HG02571 (cell line): ENCODE measurements around the gene HTR7.
"Not testable (repeated sequence)": the region's sequence is repeated elsewhere in the genome, so short reads cannot be mapped to it uniquely, and the experiment has no call there.

Source experiments
- ATAC-seq: cut with Tn5 transposase; IDR thresholded peaks from one replicate; pipeline ENCODE4 v1.9.1; 2021; ENCODE audit warnings: mild to moderate bottlenecking, moderate library complexity; ENCODE audit not compliant: unreplicated experiment

Gene HTR7

DNA sequence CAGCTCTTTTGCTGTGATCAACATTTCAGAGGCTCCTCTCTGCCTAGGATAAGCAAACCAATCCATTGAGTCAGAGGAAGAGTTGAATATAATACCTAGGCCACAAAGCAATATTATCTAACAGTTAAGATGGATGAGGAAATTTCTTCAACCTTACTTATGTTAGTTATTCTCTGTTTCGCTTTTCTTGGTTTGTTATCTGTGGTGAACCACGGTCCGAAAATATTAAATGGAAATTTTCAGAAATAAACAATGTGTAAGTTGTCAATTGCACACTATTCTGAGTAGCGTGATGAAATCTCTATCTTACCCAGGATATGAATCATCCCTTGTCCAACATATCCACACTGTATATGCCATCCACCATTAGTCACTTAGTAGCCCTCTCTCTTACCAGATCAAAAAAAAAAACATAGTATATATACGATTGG, 1.5 kb upstream of the HTR7 start:
- no peak for ATAC-seq

DNA sequence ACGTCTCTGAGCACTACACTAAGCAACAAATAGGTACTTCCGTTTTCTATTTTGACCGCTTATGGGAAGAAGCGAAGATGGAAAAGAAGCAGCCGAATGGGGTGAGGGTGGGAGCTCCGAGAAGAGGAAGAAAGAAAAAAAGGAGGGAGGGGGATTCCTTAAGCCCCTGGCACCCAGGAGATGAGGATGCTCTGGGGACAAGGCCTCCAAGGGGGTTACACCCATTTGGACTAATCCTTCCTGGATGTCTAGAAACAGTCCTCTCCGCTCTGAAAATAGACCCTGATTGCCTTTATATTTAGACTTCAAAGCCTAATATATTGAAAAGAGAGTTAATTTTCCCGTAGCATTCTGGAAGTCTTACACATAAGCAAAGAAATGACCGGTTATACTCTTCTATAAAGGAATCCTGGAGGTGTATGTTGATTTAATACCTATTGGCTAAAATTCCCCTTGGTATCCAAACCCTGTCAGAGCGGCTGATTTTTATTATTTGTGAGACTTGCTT, 676 bp upstream of the HTR7 start:
- no peak for ATAC-seq

DNA sequence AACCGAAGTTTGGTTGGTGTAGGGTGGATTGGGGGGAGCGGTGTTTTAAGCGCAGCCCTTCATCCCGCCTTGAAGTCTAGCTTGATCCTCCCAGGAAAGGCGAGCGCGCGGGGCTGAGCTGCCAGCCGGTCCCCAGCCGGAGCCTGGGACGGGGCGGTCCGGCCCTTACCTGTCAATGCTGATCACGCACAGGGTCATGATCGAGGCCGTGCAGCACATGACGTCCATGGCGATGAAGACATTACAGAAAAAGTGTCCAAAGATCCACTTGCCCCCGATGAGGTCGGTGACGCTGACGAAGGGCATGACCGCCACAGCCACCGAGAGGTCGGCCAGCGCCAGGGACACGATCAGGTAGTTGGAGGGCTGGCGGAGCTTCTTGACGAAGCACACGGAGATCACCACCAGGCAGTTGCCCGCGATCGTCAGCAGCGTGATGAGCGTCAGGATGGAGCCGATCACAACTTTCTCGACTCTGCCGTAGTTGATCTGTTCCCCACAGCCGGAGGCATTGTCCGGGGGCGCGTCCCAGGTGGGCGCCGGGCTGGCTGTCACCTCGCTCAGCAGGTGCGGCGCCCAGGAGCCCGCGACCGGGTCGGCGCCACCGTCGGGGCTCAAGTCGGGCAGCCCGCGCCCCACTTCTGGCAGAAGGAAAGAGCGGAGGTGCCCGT, 740 bp downstream of the HTR7 start:
- ATAC-seq: peak; percentile 6

DNA sequence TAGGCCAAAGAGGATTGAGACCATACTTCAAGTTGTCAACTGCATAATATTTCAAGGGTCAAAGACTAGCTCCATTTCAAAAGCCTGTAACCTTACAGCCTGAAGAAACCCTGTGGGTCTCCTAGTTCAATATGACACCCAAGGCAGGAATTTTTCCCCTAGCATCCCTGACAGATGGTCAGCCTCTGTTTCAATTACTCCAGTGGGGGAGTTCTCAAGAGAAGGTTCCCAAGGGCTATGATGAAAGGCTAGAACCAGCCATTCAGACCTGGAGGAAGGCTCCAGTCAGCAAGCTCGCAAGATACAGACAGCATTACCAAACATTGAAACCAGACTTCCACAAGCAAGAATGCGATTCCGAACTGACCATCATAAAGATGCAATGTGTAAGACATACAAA, 1.6 kb downstream of the HTR7 start:
- ATAC-seq: no peak

DNA sequence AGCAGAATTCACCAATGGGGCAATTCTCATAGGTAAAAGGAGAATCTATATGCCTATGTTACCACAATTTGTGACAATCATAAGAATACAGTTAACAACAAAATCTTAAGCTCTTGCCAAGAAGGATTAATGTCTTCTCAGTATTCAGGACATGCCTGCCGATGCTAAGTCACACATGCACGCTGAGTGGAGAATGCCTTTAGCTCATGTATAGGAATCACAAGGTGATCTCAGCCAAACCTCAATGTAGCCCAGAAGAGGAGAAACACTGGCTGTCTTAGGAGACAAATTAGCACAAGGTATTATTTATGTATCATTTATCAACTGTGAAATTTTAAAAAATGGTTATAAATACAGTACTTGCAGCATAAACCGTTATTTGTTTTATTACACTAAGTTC, 2.7 kb downstream of the HTR7 start:
- ATAC-seq: no peak

DNA sequence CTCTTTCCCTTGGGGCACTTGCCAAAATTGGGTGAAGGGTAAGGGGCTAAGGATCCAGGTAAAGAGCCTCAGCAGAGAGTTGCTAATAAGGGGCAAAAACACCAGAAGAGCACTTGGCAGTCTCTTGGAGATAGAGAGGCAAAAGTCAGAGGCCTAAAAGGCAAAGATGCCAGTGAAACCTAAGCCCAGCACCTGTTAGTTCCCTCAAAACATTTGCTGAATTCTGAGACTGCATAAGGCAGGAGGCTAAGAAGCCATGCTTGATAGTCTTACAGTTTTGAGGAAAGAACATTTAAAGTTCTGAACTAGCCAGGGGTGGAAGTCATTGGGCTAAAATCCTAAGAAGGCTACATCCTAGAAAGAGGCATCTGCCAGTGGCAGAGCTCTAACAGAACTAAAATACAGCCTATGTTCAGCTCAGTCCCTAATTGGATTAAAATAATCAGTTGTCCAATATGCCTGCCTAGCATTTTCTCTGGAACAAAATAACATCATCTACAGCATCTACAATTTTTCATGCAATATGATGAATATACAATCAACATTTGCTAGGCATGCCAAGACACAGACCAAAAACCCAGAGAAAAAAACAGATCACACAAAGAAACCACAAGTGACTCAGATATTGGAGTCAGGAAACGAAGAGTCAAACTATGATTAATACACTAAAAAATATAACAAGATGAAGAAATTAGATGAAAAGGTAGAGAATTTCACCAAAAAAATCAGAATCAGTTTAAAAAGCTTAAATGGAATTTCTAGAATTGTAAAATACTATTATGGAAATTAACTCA, 7.7 kb downstream of the HTR7 start:
- no peak for ATAC-seq

DNA sequence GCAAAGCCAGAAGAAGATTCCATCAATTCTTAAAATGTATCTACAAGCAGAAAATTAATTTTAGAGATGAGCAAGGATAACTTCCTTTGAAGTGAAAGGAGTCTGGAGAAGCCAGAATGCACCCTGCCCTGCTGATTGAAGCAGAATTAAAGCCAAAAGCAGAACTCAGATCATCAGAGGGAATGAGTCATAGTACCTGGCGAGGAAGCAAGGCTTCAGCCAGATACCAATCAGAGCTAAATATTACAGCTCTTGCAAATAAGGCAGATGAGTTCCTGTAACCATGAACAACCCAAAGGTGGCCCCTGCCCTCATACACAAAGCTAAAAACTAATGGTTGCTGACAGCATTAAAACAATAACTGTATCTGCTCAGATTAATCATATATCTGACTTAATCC, 10.4 kb downstream of the HTR7 start:
- no peak for ATAC-seq

DNA sequence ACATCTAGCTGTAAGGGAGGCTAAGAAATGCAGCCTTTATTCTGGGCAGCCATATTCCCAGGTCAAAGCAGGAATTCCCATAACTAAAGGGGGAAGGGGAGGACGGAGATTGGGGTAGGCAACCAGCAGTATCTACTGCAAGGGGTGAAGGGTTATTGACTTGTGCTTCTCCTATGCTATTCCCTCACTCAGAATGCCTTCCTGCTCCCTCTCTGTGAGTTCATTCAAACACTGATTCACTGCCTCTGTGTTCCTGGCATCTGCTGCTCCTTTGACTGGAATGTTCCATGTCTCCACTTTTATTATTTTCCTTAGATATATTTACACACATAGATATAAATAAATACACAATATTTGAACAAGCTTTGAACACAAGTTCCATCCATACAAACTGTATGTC, 11.1 kb downstream of the HTR7 start:
- no peak for ATAC-seq

DNA sequence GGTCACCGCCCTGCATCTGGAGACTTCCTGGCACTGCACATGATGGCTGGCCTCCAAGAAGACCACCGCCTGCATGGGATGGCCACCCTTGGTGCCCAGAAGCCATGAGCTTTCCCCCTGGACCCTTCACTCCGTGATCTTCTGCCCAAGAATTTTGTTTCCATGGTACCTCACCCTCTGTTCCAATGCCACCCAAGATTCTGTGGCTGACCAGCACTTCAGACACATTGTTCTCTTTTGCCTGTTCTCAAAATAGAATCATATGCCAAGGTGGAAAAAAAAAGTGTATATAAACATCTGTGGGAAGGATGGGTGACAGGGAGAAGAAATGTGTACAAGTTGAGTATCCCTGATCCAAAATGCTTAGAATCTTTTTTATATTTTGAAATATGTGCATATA, 12.1 kb downstream of the HTR7 start:
- no peak for ATAC-seq

DNA sequence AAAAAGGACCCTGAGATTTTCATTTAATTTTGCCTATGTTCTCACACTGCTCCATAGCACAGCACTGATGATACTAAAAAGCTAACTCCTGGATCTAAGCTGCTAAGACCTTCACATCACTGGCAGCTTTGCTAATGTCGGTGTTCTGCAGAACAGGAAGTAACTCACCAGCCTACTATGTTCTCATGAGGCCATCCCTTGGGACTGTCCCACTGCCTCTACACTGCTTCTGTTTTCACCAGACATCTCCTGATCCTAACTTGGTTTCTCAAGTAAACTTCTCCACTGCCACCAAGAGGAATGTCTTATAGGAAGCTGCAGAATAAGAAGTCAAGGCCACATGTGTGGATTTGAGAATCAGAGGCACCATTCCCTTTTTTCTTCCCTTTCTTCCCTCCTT, 15.1 kb downstream of the HTR7 start:
- ATAC-seq: no peak

DNA sequence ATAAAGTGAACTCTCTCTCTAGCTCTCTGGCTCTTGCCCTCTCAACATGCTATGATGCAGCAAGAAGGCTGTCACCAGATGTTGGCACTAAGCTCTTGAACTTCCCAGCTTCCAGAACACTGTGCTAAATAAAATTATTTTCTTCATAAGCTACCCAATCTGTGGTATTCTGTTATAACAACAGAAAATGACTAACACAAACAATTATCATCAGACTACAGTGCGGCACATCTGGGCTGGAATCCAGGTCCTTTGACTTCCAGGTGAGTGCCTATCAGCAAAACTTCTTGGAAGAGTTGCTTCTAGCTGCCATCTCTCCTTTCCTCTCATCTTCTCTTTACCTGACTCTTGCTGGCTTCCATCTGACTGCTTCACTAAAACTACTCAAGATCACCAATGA, 20.4 kb downstream of the HTR7 start:
- ATAC-seq: no peak

DNA sequence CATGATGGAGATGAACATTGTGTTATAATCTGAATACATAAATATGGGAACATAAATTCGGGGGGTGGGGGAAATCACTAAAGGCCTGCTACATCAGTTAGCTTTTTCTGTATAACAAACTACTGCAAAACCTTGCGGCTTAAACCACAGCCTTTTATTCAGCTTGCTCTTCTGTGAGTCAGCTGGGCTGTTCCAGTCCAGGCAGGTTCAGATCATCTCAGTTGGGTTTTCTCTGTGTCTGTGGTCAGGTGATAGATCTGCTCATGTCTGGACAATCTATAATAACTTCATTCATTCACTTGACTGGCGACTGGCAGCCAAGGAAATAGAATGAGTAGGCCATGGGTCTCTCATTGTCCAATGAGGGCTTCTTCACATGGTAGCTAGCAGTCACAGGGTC, 23.5 kb downstream of the HTR7 start:
- no peak for ATAC-seq

DNA sequence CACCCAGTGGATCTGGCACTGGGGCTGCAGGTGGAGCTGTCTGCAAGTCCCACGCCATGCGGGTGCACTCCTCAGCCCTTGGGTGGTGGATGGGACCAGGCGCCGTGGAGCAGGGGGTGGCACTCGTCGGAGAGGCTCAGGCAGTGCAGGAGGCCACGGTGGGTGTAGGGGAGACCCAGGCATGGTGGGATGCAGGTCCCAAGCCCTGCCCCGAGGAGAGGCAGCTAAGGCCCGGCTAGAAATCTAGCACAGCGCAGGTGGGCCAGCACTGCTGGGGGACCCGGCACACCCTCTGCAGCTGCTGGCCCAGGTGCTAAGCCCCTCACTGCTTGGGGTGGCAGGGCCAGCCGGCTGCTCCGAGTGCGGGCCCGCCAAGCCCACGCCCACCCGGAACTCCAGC, 25.7 kb downstream of the HTR7 start:
- ATAC-seq: no peak

DNA sequence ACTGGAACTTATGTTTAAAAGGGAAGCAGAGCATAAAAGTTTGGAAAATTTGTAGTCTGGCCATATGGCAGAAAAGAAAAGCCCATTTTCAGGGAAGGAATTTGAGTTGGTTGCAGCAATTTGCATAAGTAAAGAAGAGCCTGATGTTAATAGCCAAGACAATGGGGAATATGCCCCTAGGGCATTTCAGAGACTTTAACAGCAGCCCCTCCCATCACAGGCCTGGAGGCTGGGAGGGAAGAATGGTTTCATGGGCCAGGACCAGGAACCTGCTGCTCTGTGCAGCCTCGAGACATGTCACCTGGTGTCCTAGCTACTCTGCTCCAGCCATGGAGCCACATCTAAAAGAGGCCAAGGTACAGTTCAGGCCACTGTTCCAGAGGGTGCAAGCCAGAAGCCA, 35.3 kb downstream of the HTR7 start:
- no peak for ATAC-seq

DNA sequence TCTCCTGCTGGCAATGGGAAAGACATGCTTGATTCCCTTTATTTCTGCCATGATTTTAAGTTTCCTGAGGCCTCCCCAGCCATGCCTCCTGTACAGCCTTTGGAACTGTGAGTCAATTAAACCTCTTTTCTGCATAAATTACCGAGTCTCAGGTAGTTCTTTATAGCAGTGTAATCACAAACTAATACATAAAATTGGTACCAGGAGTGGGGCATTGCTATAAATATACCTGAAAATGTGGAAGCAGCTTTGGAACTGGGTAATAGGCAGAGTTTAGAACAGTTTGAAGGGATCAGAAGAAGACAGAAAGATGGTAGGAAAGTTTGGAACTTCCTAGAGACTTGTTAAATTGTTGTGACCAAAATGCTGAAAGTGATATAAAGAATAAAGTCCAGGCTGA, 36.0 kb downstream of the HTR7 start:
- ATAC-seq: not testable (repeated sequence)

DNA sequence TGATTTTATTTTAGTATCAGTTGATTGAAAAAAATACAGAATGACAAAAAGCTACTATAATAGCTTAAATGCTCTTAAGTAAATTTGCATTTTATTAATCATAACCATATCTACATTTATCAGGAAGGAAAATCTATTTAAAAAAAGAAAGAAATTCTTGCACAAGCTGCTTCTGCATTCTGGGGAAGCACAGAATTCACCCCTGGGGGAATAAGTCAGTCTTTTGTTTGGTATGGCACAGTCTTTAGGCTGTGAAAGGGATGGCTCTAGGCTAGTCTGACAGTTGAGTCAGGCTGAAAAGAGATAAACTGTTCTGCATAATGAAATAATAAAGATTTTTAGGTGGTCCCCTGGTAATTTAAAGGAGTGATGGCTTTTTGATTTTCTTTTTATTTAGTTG, 37.9 kb downstream of the HTR7 start:
- ATAC-seq: no peak

DNA sequence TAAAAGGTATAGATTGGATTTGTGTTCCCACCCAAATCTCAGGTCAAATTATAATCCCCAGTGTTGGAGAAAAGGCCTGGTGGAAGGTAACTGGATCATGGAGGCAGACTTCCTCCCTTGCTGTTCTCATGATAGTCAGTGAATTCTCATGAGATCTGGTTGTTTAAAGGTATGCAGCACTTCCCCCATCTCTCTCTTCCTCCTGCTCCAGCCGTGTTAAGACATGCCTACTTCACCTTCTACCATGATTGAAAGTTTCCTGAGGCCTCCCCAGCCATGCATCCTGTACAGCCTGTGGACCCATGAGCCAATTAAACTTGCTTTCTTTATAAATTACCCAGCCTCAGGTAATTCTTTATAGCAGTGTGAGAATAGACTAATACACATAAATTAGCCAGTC, 39.1 kb downstream of the HTR7 start:
- ATAC-seq: no peak

DNA sequence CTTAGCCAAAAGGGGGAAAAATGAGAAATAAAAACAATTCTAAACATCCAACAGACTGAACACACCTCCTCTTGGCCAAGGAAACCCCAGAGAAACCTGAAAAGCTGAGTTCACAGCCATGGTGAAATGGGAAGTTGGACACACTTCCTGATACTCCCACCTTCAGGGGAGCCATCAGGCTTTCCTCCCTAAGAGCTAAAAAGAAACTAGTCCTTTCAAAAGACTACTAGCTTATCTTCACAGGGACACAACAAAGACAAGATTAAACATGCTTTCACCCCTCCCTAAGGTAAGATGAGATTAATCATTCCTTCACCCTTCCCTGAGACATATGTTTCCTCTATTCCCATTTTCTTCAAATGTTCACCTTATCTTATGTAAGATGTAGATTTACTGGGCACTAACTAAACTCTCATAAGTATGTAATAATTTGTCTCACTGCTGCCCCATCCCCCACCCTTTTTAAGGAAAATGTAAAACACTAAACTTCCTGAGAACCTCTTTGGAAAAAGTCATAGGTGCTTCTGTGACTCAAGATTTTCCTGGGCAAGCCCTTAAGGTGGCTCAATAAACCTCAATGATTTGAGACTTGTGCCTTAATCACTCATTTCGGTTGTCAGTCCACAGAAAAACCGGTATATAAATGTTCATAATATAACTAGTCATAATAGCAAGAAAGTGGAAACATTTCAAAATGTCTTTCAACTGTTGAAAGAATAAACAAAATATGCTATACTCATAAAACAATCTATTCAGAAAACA, 40.5 kb downstream of the HTR7 start:
- ATAC-seq: no peak

DNA sequence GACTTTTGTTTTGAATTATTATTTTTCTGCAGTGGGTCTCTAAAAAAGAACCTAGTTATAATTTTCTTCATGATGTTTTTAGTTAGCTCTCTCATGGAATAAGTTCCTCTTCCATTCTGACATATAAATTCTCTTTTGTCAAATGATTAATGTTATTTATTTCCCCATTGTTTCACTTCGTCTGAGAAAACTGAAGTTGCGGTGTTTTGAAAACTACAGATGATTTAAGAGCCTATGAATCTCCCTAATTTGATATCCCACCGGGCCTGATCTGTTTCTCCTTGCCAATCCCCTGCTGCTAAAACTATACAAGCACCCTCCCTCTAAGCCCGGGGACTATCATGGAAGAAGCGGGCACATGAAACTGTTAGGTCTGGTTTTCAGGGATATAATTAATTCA, 41.4 kb downstream of the HTR7 start:
- no peak for ATAC-seq

DNA sequence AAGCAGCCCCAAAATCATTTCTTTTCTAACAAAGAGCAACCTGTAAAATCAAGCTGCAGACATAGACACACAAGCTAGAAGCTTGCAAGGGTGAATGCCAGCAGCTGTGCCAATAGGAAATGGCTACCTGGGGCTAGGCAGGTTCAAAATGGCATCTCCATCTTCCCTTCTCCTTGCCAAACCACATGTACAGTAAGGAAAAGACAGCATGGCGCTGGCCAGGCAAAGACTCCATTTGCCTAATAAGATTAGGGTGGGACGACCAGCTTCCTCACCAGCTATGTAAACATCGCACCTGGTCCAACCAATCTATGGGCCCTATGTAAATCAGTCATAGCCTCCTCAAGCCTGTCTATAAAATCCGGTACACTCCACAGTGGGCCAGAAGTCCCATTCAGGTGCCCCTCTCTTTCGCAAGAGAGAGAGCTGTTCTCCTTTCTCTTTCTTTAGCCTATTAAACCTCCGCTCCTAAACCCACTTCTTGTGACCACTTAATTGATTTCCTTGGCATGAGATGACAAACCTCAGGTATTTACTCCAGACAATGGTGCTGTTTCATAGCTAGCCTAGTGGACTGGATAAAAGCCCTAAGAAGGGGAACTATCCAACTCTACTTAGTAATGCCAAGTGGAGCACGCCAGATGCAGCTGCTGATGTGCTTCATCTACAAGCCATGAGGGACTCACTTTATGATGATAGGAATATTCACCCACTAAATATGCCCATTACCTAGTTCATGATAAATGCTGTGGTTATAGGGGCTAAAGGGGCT, 44.1 kb downstream of the HTR7 start:
- no peak for ATAC-seq

DNA sequence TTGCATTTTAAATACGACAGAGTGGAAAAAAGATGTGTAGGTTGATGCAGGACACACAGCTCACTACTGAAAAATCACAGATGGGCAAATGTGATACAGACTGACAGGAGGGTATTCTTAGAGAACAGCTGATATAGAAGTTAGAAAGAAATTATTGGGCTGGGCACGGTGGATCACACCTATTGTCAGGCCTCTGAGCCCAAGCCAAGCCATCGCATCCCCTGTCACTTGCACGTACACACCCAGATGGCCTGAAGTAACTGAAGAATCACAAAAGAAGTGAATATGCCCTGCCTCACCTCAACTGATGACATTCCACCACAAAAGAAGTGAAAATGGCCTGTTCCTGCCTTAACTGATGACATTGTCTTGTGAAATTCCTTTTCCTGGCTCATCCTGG, 50.7 kb downstream of the HTR7 start:
- ATAC-seq: not testable (repeated sequence)
